RWPE1 (cell line): ENCODE data around the gene MYBBP1A.

ENCODE experiments used
- CTCF ChIA-PET: fragments of 350-600 bp; sonication (Branson Sonifier 250); formaldehyde crosslinking; extraction: SDS; loops from one replicate; lab custom pipeline; 2021; lab: Yijun Ruan, JAX
- POLR2A ChIA-PET: fragments of 400-600 bp; formaldehyde crosslinking; extraction: SDS; loops from one replicate; lab custom pipeline; 2020; ENCODE audit warnings: antibody characterized with exemption; ENCODE audit not compliant: low non-redundant PET; lab: Yijun Ruan, JAX
- DNase-seq: peaks from one replicate; pipeline ENCODE4 v3.0.0; 2012; ENCODE audit warnings: low spot score
- H3K27ac ChIP-seq: fragments of 450-650 bp; 2 replicates; pipeline ENCODE4 v1.5.1; 2017
- TF ChIP-seq, protein P1 (sequence below): fragments of 450-650 bp; conservative IDR thresholded peaks from 2 replicates; pipeline ENCODE4 v1.5.1; 2017; ENCODE audit warnings: low read depth, mild to moderate bottlenecking

Gene MYBBP1A

DNA sequence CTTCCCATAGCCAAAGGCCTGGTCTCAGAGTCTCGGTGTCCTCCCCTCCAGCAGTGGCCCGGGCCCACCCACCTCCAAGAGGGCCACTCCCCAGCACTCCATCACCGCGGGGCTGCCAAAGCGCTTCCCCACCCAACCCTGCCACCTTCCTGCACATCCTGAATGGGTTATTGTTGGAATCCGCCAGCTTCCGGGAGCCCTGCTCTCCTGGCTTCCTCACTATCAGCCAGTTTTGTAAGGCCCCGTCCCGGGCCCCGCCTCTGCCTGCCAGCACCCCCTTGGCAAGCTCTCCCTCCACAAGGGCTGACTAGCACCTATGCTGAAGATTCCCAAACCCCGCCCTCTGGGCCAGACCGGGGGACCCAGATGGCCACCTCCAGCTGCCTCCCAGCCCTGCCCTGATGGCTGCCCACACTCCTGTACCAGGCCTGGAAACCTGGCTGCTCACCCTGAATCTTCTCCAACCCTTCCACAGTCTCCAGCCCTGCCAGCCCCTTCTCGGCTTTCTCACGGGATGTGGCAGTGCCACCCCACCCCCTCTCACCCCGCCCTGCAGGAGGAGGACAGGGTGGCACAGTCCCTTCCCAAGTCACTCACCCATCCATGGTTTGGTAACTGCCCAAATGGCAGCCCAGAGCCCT is 14.4 kb downstream of the MYBBP1A start:
- H3K27ac ChIP-seq: peak overlapping the region; percentile 49
- ChIA-PET CTCF (interaction anchor here (0.6 to 0.7 kb wide), 2 partner anchors 26 to 86 kb away, joined by 3 read pairs; no protein-coding TSS in a partner anchor), POLR2A (no interaction called here)
- TF ChIP-seq, protein P1, sequence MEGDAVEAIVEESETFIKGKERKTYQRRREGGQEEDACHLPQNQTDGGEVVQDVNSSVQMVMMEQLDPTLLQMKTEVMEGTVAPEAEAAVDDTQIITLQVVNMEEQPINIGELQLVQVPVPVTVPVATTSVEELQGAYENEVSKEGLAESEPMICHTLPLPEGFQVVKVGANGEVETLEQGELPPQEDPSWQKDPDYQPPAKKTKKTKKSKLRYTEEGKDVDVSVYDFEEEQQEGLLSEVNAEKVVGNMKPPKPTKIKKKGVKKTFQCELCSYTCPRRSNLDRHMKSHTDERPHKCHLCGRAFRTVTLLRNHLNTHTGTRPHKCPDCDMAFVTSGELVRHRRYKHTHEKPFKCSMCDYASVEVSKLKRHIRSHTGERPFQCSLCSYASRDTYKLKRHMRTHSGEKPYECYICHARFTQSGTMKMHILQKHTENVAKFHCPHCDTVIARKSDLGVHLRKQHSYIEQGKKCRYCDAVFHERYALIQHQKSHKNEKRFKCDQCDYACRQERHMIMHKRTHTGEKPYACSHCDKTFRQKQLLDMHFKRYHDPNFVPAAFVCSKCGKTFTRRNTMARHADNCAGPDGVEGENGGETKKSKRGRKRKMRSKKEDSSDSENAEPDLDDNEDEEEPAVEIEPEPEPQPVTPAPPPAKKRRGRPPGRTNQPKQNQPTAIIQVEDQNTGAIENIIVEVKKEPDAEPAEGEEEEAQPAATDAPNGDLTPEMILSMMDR: no peak
- no peak for DNase-seq

DNA sequence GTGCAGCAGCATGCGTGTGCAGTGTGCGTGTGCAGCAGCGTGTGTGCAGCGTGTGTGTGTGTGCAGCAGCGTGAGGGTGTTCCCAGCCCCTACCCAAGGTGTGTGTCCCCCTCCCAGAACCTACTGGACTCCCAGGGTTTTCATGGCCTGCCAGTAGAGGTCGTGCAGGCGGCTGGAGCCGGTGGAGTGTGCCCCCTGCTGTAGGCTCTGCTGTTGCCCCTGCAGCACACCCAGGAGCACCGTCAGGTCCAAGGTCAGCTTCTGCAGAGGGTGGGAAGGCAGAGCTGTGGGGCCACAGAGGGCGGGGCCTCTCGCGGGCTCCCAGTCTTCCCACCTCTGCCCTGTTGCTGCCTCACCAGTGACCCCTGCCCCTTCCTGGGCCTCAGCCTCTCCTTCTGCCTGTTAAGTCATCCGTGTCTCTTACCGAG is 14.9 kb downstream of the MYBBP1A start:
- ChIA-PET POLR2A (no interaction called here), CTCF (interaction anchor here (0.7 kb wide), 1 partner anchor 27 kb away, joined by 3 read pairs; no protein-coding TSS in a partner anchor)
- DNase-seq: no peak
- TF ChIP-seq, protein P1: no peak
- H3K27ac ChIP-seq: peak overlapping the region; percentile 49

DNA sequence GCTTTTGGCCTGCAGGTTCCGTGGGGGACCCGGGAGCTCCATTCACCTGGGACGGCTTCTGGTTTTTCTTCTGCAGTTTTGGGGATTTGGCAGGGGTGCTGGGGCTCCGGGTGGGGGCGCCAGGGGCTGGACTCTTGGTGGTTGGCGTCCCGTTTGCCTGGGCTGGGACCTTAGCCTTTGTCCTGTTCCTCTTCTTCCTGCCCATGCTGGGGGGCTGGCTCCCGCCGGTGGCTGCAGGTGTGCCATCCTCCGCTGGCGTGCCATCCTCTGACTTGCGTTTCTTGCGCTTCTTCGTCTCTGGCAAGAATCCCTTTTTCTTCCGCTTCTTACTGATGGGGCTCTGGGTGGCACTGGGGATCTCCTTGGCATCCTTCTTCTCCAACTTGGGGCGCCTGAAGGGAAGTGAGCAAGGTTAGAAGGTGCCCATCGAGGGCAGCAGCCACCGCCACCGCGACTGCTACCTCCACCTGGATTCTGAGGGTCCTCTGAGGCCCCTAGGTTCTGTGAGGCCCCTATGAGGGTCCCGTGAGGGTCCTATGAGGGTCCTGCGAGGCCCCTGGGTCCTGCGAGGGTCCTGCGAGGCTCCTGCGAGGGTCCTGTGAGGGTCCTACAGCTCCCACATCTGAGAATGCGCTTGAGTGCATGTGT is 15.5 kb downstream of the MYBBP1A start:
- ChIA-PET POLR2A (no interaction called here), CTCF (interaction anchor here (0.7 kb wide), 1 partner anchor 28 kb away, joined by 3 read pairs; no protein-coding TSS in a partner anchor)
- DNase-seq: no peak
- TF ChIP-seq, protein P1: no peak
- peak overlapping the region; percentile 71 for H3K27ac ChIP-seq

DNA sequence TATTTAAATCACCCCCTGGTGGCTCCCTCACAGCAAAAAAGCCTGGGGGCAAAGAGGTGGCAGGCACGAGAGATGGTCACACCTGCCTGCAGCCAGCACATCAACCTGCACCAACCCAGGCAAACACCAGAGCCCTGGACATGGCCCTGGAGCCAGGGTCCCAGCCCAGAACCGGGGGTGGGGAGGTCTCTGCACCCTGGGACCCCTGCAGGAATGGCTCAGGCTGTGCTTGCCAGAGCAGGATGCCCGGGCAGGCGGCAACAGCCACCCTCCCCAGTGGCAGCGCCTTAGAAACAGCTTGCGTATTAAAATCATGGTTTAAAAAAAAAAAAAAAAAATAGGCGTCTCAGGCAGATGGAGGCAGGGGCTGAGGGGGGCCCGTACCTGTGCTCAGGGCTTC is 16.2 kb downstream of the MYBBP1A start:
- TF ChIP-seq, protein P1: no peak
- ChIA-PET CTCF (interaction anchor here (1.5 kb wide), 1 partner anchor 28 kb away, joined by 4 read pairs; no protein-coding TSS in a partner anchor), POLR2A (no interaction called here)
- no peak for DNase-seq
- H3K27ac ChIP-seq: peak overlapping the region; percentile 71

DNA sequence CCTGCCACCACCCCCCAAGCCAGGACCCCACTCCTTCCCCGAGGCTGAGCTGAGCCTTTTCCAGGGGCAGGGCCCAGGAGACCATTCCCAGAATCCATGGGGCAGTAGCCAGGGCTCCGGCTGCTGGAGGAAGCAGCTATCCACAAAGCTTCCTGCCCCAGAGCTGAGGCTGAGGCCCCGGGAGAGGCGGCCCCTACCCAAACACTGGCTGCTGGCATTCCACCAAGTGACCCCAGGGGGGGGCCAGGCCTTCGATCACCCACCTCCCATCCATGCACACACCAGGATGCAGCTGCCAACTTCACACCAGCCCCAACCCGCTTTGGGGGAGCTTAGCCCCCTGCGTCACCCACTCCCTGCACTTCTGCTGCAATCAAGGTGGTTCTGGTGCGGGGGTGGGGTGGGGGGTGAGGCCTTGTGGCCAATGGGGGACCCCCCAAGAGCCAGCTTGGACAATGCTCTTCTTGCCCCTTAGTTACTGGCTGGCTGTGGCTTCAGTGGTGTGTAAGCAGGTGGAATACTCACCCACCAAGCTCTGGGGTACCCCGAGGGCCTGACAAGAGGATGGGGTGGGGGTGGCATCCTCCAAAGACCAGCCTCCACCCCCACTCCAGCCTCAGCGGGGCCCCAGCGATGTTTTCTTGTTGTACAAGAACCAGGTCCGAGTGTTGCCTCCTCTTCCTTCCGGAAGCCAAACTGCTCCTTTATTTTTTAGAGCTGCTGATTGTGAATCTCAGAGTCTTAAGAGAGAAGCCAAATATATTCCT is 16.8 kb downstream of the MYBBP1A start:
- TF ChIP-seq, protein P1: no peak
- ChIA-PET POLR2A (no interaction called here), CTCF (interaction anchor here (1.1 to 1.5 kb wide), 2 partner anchors 28 to 86 kb away, joined by 4 to 6 read pairs; no protein-coding TSS in a partner anchor)
- peak overlapping the region; percentile 71 for H3K27ac ChIP-seq
- DNase-seq: no peak
